ENCODE measurements around the gene IPCEF1. TPM values are rescaled to one million over a fixed set of nuclear protein-coding genes. Genes with fewer than 3 reads are reported as not detected.

IPCEF1 gene
- polyA plus RNA-seq, 1 donor from 2014 or later, result 3.9 TPM

GRCh38 chr6:154228521-154228905 is 128.1 kb downstream of the IPCEF1 start:
- Histone ChIP-seq H3K27ac (ENCODE audit: low read length) (no peak overlapping the region), H3F3A (ENCODE audit: insufficient read depth, low read length, poor library complexity, severe bottlenecking) (no peaks in the 10 kb centered on the region), H4K20me1 (ENCODE audit: insufficient read depth) (no peaks in the 10 kb centered on the region), H3K4me3 (ENCODE audit: low read length) (no peak overlapping the region), H3K4me2 (ENCODE audit: low read length) (no peak overlapping the region), H3K79me2 (replicated peaks; ENCODE audit: insufficient read depth, low read length) (no peaks in the 10 kb centered on the region), H3K9ac (ENCODE audit: low read length) (no peak overlapping the region), H3K27me3 (ENCODE audit: insufficient read depth, low read depth, low read length) (no peaks in the 10 kb centered on the region), H3K36me3 (ENCODE audit: insufficient read depth, low read length) (no peaks in the 10 kb centered on the region), H3K9me2 (ENCODE audit: insufficient read depth, low read length) (no peaks in the 10 kb centered on the region), H3K9me3 (ENCODE audit: low read length) (no peaks in the 10 kb centered on the region), H2AFZ (ENCODE audit: low read depth, low read length) (no peak overlapping the region)
- TF ChIP-seq RAD21 (conservative IDR thresholded peaks at IDR 0.05) (no peak), MXI1 (conservative IDR thresholded peaks at IDR 0.05; ENCODE audit: poor library complexity, severe bottlenecking) (no peak), SMC3 (conservative IDR thresholded peaks at IDR 0.05; ENCODE audit: poor library complexity) (no peak), EZH2 (IDR thresholded peaks at IDR 0.05; ENCODE audit: borderline replicate concordance, insufficient read depth, low read length, poor library complexity, severe bottlenecking) (no peak), REST (IDR thresholded peaks at IDR 0.05; ENCODE audit: borderline replicate concordance) (no peak), EP300 (conservative IDR thresholded peaks at IDR 0.05; ENCODE audit: poor library complexity, severe bottlenecking) (no peak), POLR2AphosphoS5 (IDR thresholded peaks at IDR 0.05) (no peak), TAF1 (IDR thresholded peaks at IDR 0.05; ENCODE audit: low read depth) (no peak), CTCF (IDR thresholded peaks at IDR 0.05; ENCODE audit: poor library complexity, severe bottlenecking) (no peak)

DNA sequence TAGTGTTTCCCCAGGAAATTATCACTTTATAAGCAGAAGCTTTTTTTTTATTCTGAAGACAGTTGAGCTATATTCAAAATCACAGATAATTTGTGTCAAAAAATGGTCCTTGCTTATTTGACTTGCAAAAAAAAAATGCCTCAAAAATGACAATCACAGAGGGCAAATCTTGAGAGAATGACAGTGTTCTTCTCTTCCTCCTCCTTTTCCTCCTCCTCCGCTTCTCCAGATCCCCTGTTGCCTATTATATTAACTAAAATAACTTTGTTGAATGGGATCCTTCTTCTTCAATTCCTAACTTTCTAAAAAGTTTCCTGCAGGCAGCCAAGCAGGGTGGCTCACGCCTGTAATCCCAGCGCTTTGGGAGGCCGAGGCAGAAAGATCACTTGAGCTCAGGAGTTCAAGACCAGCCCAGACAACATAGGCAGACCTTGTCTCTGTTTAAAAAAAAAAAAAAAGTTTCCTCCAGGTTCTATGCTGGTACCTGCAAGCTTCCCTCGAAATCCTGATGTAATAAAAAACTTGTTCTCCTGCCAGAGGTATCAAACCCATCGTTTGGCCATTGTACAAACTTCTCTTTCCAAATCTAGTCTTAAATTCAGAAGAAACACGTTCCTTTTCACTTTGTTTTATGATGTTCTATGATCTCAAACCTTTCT is 128.6 kb downstream of the IPCEF1 start:
- H3K4me2 ChIP-seq (ENCODE audit: low read length), result no peak overlapping the region
- no peak overlapping the region for H3K27ac ChIP-seq (ENCODE audit: low read length)

More for the DNA sequence above, 128.6 kb downstream of the IPCEF1 start:
- Histone ChIP-seq H3F3A (ENCODE audit: insufficient read depth, low read length, poor library complexity, severe bottlenecking) (no peaks in the 10 kb centered on the region), H3K9me3 (ENCODE audit: low read length) (no peaks in the 10 kb centered on the region), H3K79me2 (replicated peaks; ENCODE audit: insufficient read depth, low read length) (no peaks in the 10 kb centered on the region), H2AFZ (ENCODE audit: low read depth, low read length) (no peak overlapping the region), H3K9me2 (ENCODE audit: insufficient read depth, low read length) (no peaks in the 10 kb centered on the region), H3K9ac (ENCODE audit: low read length) (no peak overlapping the region), H3K4me3 (ENCODE audit: low read length) (no peak overlapping the region), H4K20me1 (ENCODE audit: insufficient read depth) (no peaks in the 10 kb centered on the region), H3K27me3 (ENCODE audit: insufficient read depth, low read depth, low read length) (no peaks in the 10 kb centered on the region), H3K36me3 (ENCODE audit: insufficient read depth, low read length) (no peaks in the 10 kb centered on the region)
- no peak for TF ChIP-seq RAD21 (conservative IDR thresholded peaks at IDR 0.05)
- no peak for TF ChIP-seq MXI1 (conservative IDR thresholded peaks at IDR 0.05; ENCODE audit: poor library complexity, severe bottlenecking)
- no peak for TF ChIP-seq CTCF (IDR thresholded peaks at IDR 0.05; ENCODE audit: poor library complexity, severe bottlenecking)
- no peak for TF ChIP-seq EZH2 (IDR thresholded peaks at IDR 0.05; ENCODE audit: borderline replicate concordance, insufficient read depth, low read length, poor library complexity, severe bottlenecking)
- TF ChIP-seq SMC3 (conservative IDR thresholded peaks at IDR 0.05; ENCODE audit: poor library complexity), result no peak
- TF ChIP-seq REST (IDR thresholded peaks at IDR 0.05; ENCODE audit: borderline replicate concordance), result no peak
- TF ChIP-seq POLR2AphosphoS5 (IDR thresholded peaks at IDR 0.05), result no peak
- TF ChIP-seq TAF1 (IDR thresholded peaks at IDR 0.05; ENCODE audit: low read depth), result no peak
- no peak for TF ChIP-seq EP300 (conservative IDR thresholded peaks at IDR 0.05; ENCODE audit: poor library complexity, severe bottlenecking)
